ENCODE results near the gene CXCL17.
"Not testable (repeated sequence)": the region's sequence is repeated elsewhere in the genome, so short reads cannot be mapped to it uniquely, and the experiment has no call there.

CXCL17 gene, protein sequence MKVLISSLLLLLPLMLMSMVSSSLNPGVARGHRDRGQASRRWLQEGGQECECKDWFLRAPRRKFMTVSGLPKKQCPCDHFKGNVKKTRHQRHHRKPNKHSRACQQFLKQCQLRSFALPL

DNA sequence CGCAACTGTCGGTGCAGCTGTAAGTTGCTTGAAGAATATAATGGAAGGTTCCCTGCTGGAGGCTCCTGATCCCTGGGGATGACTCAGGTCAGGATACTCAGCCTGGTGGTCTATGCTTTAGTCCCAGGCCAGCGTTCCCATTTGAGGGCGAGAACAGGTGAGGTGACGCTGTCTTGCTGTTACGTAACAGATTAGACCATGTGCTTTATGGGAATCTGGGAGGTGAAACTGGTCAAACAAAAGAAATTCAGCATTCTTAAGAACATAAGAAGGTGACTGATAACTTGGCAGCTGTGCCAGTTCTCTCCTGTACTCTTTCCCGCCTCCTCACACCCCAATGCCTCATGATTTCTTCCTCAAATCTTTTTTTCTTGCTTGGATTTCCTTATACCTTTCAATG lies at the start of gene CXCL17:
Gene CXCL17, minus strand, starts transcription at position 114 of the 400 bp plus-strand sequence. CDS start 114 bp downstream, outside the sequence.
- DNase-seq (ENCODE audit: low read depth), result no peak

DNA sequence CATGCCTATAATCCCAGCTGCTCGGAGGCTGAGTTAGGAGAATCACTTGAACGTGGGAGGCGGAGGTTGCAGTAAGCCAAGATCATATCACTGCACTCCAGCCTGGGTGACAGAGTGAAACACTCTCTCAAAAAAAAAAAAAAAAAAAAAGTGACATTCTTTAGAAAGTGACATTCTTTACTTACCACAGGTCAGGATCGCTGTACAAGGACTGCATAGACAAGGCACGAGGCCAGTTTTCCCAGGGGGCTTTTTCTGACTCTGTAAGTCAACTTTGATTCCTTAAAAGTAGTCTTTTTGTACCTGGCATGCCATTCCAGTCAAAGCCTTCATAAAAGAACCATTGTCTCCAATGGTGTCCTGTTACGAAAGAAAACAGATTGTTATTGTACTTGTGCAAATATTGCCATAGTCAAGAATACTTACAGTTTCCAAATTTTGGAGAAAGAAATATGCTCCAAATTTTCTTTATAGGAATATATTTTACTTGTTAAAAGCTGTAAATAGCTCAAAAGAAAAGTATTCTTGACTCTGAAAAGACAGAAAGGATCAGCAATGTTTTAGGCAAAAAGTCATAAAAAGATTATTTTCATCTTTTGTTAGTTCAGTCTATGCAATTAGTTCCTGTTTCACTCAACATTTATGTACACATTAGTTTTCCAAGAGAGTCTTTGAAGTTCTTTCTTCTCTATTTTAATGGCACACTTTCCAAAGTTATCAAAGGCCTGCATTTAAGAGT lies 46.2 kb upstream of the CXCL17 start:
- no peak for DNase-seq (ENCODE audit: low read depth)

DNA sequence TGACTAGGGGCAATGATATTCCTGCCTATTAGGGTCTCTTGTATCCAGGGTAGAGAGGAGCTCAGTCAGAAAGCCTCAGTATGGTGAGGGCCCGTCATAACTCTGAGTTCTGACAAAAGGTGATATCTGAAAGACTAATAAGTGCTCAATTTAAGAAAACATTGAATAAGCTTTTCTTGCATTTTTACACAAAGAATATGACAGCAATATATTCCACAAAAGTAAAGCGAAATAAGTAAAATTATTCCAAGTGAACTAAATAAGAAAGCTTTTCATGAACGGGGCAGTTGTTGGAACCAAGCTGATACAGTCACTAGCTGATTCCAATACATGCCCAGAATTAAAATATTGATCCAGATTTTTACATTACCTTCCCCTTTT lies 45.0 kb upstream of the CXCL17 start:
- DNase-seq (ENCODE audit: low read depth), result no peak

DNA sequence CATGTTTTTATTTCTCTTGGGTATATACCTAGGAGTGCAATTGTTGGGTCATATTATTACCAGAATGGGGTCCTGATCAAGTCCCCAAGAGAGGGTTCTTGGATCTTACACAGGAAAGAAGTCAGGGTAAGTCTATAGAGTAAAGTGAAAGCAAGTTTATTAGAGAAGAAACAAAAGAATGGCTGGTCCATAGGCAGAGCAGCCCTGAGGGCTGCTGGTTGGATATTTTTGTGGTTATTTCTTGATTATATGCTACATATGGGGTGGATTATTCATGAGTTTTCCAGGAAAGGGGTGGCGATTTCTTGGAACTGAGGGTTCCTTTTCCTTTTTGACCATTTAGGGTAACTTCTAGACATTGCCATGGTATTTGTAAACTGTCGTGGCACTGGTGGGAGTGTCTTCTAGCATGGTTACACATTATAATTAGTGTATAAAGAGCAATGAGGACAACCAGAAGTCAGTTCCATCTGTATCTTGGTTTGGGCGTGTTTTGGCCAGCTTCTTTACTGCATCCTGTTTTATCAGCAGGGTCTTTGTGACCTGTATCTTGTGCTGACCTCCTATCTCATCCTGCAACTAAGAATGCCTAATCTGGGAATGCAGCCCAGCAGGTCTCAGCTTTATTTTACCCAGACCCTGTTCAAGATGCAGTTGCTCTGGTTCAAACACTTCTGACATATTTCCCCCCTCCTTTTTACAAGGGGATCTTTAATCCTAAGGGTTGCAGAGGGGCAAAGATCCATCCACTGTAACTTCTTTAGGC lies 44.5 kb upstream of the CXCL17 start:
- DNase-seq (ENCODE audit: low read depth), result no peak

DNA sequence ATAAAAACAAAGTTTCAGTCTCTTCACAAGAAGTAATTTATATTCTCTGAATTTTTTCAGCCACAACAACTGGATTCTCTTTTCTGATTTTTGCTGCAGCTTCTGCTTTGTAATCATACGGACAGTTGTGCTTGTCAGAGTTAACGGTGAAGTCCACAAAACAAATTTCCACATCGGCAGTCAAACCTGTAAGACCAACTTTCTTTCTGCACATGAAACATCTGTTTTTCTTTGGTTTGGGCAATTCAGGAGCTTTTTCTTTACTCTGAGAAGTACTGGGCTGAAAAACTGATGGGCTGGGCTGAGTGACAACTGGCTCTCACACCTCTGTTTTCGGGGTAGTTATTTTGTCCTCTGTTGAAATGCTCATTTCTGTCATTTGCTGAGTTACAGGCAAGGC lies 42.3 kb upstream of the CXCL17 start:
- DNase-seq (ENCODE audit: low read depth), result not testable (repeated sequence)

DNA sequence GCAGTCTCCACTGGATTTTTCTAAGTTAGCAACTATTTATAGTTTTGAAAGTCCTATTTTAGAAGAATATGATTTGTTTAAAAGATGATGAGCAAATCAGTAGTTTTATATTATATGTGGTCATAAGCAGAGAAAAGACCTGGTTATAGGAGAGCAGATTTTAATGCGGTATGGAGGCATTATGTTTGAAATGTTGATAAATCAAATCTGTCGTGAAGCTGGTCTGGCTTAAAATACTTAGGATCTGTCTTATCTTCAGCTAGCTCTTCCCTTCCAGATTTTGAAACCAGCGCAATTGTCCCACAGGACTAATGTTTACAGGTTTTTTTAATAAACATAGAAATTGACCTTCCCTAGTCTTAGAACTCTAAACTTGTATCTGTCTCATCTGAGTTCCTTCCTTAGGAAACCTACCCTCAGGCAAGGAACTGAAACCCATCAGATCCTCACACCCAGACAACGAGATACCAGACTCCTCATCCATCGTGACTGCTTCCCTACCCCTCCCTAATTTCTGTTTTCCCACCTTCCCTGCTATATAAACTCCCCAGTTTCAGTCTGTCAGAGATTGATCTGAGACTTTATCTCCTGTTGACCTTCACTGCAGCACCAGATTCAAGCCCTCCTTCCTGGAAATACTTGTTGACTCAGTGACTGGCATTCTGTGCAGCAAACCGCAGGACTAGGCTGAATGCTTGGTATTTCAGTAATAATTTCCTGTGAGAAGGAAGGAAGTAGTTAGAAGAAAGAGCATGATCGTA lies 37.8 kb upstream of the CXCL17 start:
- DNase-seq (ENCODE audit: low read depth), result no peak

DNA sequence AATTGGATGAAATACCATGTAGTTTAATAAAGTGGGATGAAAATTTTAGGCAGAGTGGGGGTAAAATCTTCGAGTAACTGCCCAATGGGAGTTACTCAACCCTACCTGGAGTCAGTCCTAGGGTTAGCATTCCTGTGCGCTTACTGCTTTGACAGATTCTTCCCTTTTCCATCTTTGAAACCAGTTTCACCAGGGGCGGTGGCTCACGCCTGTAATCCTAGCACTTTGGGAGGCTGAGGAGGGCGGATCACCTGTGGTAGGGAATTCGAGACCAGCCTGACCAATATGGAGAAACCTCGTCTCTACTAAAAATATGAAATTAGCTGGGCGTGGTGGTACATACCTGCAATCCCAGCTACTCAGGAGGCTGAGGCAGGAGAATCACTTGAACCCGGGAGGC lies 37.0 kb upstream of the CXCL17 start:
- DNase-seq (ENCODE audit: low read depth), result no peak

DNA sequence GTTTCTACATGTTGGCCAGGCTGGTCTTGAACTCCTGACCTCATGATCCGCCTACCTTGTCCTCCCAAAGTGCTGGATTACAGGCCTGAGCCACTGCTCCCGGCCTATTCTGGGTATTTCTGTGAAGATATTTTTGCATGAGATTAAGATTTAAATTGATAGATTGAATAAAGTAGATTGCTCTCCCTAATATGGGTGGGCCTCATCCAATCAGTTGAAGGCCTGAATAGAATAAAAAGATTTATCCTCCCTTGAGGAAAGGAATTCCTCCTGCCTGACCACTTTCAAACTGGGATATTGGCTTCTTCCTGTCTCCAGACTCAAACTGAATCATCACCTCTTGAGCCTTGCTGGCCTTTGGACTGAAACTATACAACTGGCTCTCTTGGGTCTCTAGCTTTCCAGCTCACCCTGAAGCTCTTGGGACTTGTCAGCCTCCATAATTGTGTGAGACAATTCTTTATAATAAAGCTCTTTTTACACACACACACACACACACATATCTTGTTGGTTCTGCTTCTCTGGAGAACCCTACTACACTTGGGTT lies 36.1 kb upstream of the CXCL17 start:
- no peak for DNase-seq (ENCODE audit: low read depth)

DNA sequence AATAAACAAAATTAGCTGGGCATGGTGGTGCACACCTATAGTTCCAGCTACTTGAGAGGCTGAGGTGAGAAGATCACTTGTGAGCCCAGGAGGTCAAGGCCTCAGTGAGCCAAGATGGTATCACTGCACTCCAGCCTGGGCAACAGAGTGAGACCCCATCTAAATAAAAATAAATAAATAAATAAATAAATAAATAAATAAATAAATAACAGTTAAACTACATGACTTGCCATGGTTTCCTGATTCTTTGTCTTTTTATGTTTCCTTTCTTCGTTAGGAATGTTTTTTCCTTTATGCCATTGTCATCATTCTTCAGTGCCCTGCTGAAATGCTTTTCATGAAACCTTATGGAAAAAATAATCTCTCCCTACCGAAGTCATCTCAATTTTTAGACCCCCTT lies 35.2 kb upstream of the CXCL17 start:
- DNase-seq (ENCODE audit: low read depth), result no peak

DNA sequence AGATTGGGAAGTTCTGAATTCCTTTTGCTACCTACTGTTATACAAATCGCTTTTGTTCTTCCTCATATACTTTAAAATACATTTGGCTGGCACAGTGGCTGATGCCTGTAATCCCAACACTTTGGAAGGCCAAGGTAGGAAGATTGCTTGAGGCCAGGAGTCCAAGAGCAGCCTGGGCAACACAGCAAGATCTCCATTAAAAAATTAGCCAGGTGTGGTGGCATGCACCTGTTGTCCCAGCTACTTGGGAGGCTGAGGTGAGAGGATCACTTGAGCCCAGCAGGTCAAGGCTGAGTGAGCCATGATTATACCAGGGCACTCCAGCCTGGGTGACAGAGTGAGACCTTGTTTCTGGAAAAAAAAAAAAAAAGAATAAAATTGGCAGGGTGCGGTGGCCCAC lies 34.4 kb upstream of the CXCL17 start:
- DNase-seq (ENCODE audit: low read depth), result no peak

DNA sequence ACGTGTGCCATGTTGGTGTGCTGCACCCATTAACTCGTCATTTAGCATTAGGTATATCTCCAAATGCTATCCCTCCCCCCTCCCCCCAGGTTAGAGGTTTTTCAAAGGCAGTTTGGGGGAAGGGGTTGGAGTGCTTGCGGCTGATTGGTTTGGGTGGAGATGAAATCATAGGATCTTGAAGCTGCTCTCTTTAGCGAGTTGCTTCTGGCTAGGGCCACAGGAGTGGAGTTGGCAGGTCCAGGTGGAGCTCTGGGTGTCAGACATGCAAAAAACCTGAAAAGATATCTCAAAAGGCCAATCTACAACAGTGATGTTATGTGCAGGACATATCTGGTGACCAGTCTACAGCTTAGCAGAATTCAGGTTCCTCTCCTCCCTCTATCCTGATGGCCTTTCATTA lies 32.6 kb upstream of the CXCL17 start:
- no peak for DNase-seq (ENCODE audit: low read depth)

DNA sequence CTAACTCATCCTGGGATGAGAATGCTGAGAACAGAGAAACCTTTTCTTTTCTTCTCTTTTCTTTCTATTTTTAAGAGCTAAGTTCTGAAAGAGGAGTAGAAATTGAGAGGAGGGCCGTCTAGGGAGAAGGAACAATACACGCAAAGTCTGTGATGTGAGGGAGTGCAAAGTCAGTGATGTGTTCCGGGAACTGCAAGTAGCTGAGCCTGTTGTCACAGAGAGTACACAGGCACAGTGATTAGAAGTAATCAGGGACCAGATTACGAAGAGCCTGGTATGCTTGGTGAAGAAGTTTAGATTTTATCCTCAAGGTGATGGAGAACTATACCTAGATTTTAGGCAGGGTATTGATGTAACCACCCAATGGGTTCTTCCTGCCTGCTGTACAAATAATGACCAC lies 32.0 kb upstream of the CXCL17 start:
- DNase-seq (ENCODE audit: low read depth), result no peak

DNA sequence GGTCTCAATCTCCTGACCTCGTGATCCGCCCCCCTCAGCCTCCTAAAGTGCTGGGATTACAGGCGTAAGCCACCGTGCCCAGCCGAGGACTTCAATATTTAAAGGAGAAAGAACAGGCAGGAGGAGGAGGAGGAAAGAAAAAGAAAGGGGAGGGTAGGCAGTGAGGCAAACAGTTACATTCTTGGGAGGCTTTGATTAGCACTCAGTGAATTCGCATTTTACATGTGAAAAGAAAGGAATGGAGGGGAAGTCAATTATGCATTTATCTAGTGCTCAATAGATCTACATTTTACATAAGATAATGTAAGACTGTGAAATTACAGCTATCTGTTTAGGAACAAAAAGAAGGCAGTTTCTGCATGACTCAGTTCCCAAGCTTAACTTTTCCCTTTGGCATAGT lies 30.9 kb upstream of the CXCL17 start:
- DNase-seq (ENCODE audit: low read depth), result no peak

DNA sequence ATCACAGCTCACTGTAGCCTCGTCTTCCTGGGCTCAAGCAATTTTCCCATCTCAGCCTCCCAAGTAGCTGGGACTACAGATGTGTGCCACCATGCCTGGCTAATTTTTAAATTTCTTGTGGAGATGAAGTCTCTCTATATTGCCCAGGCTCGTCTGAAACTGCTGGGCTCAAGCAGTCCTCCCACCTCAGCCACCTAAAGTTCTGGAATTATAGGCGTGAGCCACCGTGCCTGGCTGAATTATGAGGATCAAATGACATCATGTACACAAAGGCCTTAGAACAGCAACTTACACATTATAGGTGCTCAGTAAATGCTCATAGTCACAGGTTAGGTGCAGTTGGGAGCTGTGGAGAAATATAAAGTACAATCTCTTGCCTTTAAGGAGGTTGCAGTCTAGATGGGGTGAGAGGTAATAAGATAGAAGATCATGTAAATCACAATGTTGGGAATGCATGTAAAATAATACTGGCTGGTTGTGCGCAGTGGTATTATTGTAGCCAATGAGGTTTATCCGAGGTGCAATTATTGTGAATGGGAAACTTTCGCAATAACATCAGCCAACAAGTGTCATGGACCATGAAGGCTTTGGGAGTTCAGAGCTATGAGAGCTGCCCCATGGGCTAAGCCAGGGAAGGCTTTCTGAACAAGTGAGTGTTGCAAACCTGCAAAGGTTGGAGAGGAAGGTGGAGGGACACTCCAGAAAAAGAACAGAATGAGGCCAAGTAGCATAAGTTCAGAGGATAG lies 29.8 kb upstream of the CXCL17 start:
- no peak for DNase-seq (ENCODE audit: low read depth)

DNA sequence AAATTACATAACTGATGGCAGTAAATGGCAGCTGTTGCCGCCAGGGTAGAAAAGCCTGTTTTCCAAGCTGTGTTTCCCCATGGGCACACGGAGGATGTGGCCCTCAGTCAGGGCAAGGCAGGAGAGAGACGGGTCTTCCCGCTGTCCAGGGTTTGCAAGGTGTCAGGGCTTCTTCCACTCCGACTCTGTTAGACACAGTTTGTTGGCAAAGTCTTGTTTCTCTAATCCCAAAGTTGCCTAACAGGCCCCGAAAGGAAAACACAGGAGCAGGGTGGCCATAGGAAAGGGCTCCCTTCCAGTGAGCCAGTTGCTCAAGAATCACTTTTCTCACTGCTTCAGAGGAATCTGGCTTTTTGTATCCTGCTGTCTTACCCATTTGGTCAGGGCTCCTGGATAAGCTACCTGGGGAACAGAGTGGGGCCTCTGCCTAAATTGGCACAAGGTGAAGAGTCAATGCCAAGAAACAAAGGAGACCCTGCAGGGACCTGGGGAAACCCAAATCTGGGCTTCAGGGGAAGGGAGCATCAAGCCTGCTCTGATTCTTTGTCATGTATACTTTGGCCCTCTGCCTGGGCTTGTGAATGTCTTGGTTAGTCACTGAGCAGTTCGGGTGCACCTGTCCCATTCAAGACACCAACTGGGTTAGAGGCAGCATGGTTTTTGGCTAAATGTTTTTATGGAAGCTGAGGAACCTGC lies 29.0 kb upstream of the CXCL17 start:
- no peak for DNase-seq (ENCODE audit: low read depth)

DNA sequence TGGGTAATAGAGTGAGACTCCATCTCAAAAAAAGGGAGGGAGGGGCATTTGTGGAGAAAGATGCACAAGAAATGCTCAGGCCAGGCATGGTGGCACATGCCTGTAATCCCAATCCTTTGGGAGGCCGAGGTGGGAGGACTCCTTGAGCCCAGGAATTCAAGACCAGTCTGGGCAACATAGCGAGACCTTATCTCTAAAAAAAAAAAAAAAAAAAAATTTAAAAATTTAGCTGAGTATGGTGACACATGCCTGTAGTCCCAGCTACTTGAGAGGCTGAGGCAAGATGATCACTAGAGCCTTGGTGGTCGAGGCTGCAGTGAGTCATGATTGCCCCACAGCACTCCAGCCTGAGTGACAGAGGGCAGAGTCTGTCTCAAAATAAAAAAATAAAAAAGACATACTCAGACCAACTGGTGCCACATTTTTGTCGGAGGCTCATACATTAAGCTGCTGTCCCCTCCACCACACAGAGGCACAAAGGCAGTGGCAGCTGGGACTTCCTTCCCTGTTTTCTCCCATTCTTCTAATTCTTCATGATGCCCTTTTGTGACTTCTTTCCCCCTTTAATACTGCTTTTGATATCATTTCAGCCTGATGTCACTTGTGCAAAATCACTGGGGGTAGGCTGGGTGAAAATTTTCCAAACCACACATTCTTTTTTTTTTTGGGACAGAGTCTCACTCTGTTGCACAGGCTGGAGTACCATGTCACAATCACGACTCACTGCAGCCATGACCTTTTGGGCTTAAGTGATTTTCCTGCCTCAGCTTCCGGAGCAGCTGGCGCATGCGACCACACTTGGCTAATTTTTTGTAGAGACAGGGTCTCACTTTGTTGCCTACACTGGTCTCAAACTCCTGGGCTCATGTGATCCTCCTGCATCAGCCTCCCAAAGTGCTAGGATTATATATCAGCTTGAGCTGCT lies 26.8 kb upstream of the CXCL17 start:
- DNase-seq (ENCODE audit: low read depth), result no peak

DNA sequence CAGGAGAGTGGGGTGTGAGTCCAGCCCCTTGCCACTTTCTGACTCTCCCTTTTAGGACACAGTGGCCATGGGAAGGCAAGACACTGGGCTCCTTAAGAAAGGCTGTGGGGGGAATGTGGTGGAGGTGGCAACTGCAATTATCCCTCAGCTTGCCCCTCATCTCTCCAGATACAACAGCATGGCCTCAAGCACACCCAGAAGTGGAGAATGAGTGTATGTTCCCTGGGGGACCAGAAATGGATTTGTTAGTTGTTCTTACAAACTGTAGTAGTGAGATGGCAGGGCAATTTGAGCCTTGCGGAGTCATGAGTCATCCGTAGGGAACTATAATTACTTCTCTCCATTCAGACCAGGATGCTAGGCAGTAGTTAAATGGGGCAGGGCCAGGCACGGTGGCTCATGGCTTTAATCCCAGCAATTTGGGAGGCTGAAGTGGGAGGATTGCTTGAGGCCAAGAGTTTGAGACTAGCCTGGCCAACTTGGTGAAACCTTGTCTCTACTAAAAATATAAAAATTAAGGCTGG lies 25.6 kb upstream of the CXCL17 start:
- DNase-seq (ENCODE audit: low read depth), result no peak

DNA sequence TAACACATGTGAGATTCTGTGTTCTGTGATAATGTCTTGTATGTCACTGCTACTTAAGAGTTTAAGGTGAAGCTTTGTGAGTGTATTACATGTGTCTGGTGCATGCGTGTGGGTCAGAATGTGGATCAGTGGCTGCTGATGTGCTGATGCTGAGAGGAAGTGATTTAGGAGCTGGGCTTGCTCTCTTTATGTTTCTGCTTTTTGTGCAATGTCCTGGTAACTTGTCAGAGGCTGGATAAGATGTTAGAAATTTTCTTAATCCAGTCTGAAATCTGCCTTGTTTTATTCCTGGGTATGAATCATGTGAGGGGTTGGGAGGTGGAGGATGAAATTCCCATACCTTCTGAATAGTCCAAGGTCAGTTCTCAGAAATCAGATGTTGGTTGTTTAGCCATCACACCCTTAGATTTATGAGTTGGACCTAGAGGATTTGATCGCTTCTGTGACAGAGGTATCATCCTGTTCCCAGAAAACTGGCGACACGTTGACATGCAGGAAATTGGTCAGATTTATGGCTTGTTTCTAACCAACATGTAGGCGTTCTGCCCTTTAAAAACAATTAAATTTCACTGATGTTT lies 24.5 kb upstream of the CXCL17 start:
- no peak for DNase-seq (ENCODE audit: low read depth)

DNA sequence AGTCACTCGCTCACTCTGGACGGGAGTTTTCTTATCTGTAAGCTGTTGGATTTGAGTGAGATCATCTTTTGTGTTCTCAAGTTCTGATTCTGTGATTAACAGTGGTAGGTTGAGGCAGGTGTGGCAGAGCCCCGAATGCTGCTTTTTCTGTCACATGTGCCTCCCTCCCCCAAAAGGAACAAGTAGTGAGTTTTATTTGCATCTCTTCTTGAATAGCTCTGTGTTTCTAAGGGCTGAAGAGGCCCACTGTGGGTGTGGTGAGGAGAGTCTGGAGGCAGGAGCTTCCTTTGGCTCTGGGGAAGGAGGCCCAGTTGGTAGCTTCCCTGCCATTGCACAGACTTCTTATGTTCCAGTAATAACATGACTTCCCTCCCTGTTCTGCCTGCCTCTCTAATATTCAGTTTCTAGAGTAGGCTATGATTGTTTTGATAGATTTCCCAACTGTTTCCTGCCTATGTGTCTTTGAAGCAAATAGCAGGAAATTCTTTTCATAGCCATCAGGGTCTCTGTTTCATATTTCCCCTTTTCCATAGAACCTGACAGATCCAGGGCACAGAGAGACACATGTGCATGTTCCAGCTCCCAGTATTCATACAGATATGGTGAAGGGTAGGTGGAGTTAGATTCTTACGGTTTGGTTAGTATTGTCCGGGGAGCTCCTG lies 23.9 kb upstream of the CXCL17 start:
- no peak for DNase-seq (ENCODE audit: low read depth)

All from stimulated activated CD8-positive, alpha-beta memory T cell treated with anti-CD3 and anti-CD28 coated beads, Interleukin-4, amount 100 ng/mL, for 24 hours (primary cell).